ENCODE data around the gene MYBBP1A.

Gene MYBBP1A

DNA sequence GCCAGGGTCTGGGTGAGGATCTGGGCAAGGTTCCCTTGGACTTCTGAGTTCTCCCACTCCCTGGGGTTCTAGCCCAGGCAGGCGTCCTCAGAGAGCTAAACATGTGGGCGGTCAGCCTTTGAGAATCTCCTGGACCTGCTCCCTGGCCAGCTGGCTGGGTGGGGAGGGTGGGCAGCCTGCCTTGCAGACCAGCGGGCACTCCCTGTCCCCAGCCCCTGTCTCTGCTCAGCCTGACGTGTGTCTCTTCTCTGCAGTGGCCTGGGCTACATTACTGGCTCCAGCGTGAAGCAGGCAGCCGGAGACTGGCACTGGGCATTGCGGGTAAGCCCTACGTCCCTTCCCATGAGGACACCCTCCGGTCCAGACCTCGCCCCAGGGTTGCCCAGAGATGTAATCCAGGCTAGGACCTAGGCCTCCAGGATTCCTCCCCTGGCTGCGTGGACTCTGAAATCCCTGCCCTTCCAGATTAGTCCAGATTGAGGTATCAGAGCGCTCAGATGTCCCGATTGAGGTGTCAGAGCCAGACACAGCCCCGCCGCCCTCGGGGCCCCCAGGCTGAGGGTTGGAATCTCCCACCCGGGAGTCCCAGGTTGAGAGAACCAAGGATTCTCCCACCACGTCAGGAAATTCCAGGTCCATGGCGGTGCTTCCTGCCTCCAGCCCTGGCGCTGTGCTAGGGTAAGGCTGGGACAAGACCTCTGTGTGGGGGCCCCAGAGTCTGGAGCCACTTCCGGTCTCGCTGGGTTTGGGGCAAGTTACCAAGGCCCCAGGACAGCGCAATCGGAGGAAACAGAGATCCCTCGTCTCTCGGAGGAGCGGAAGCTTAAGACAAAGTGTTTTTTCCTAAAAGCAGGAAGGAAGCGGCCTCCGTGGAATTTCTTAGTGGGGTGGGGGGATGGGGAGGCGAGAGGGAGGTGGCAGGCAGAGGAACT lies 24.1 kb downstream of the MYBBP1A start:
- H3K4me1 ChIP-seq (ENCODE audit: control insufficient read depth in 1 of 2, insufficient read depth in 2 of 2, low read length in 2 of 2) = peaks cover 6 to 14% of the 10 kb centered on the region in 2 donors
- no peak overlapping the region for H3K27ac ChIP-seq (ENCODE audit: low read depth, low read length)
- H3K27me3 ChIP-seq (ENCODE audit: control insufficient read depth in 1 of 2, insufficient read depth in 2 of 2, low read length in 2 of 2) = no peaks in the 10 kb centered on the region
- H3K4me3 ChIP-seq (ENCODE audit: low read depth in 1 of 2, low read length in 2 of 2) = no peak overlapping the region
- peaks cover under 1 to 8% of the 10 kb centered on the region in 2 donors for H3K36me3 ChIP-seq (ENCODE audit: control insufficient read depth in 1 of 2, insufficient read depth in 2 of 2, low read length in 2 of 2)
- no peaks in the 10 kb centered on the region for H3K9me3 ChIP-seq (ENCODE audit: control insufficient read depth in 1 of 2, low read length in 2 of 2)
- no peak overlapping the region for H3K9ac ChIP-seq (ENCODE audit: low read depth in 1 of 2, low read length in 2 of 2)

DNA sequence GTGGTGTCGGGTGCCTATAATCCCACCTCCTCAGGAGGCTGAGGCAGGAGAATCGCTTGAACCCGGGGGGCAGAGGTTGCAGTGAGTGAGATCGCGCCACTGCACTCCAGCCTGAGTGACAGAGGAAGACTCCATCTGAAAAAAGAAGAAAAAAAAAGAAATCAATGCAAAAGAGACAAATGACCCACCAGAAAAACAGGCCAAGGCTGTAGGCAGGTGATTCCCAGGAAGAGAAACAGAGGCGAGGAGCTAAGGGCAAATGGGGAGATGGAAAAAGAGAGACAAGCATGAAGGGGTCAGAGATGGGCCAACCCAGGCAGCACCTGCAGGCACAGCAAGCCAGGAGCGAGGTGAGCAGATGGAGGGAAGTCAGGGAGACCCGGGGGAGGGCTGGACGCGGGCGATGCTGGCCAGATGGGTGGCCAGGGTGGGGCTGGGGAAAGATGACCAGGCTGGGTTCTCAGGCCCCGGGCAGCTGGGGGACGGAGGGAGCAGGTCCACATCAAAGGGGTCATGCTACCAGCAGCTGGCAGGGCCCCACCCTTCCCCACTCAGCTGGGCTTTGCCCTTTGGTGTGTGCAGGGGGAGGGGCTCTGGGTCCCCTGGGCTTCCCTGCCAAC lies 25.5 kb downstream of the MYBBP1A start:
- Histone ChIP-seq H3K27ac (ENCODE audit: low read depth, low read length) (no peak overlapping the region), H3K9me3 (ENCODE audit: control insufficient read depth in 1 of 2, low read length in 2 of 2) (no peaks in the 10 kb centered on the region), H3K36me3 (ENCODE audit: control insufficient read depth in 1 of 2, insufficient read depth in 2 of 2, low read length in 2 of 2) (peaks cover 4 to 8% of the 10 kb centered on the region in 2 donors), H3K9ac (ENCODE audit: low read depth in 1 of 2, low read length in 2 of 2) (no peak overlapping the region), H3K4me1 (ENCODE audit: control insufficient read depth in 1 of 2, insufficient read depth in 2 of 2, low read length in 2 of 2) (peaks cover 6 to 14% of the 10 kb centered on the region in 2 donors), H3K27me3 (ENCODE audit: control insufficient read depth in 1 of 2, insufficient read depth in 2 of 2, low read length in 2 of 2) (no peaks in the 10 kb centered on the region), H3K4me3 (ENCODE audit: low read depth in 1 of 2, low read length in 2 of 2) (no peak overlapping the region)

DNA sequence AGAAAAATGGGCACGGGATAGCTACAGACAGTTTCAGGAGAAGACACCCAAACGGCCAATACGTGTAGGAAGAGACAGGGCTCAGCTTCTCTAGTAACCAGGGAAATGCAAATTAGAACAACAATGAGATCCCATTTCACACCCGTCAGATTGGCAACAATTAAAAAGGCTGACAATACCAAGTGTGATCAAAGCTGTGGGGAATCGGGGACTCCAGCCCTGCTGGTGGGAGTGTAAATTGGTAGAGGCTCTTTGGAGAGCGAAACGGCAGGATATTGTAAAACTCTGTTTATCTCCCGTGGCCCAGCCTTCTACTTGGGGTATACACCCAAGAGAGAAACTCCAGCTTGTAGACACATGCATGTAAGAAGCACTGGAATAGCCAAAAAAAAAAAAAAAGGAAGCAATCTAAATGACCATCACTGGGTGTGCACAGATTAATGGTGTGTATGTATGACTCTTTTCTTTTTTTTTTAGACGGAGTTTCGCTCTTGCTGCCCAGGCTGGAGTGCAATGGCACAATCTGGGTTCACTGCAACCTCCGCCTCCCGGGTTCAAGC lies 27.5 kb downstream of the MYBBP1A start:
- Histone ChIP-seq H3K36me3 (ENCODE audit: control insufficient read depth in 1 of 2, insufficient read depth in 2 of 2, low read length in 2 of 2) (peaks cover 4 to 7% of the 10 kb centered on the region in 2 donors), H3K9me3 (ENCODE audit: control insufficient read depth in 1 of 2, low read length in 2 of 2) (no peaks in the 10 kb centered on the region), H3K4me3 (ENCODE audit: low read depth in 1 of 2, low read length in 2 of 2) (no peak overlapping the region), H3K9ac (ENCODE audit: low read depth in 1 of 2, low read length in 2 of 2) (no peak overlapping the region), H3K4me1 (ENCODE audit: control insufficient read depth in 1 of 2, insufficient read depth in 2 of 2, low read length in 2 of 2) (no peaks in the 10 kb centered on the region), H3K27me3 (ENCODE audit: control insufficient read depth in 1 of 2, insufficient read depth in 2 of 2, low read length in 2 of 2) (no peaks in the 10 kb centered on the region), H3K27ac (ENCODE audit: low read depth, low read length) (no peak overlapping the region)

DNA sequence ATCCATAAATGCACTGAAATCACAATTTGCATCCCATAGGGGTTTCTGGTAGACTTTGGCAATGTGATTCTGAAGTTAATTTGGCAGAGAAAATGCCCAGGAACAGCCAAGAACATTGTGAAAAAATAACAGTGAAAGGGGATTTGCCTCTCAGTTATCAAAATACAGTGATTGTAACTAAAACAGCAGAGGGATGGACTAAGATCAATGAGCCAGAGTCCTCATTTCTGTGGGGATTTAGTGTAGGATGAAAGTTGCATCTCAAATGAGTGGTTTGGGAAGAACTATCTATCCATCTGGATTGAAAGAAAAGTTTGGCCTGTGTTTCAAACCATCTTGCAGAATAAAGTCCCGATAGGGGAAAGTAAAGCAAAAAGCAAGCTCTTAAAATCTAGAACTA lies 28.1 kb downstream of the MYBBP1A start:
- Histone ChIP-seq H3K4me1 (ENCODE audit: control insufficient read depth in 1 of 2, insufficient read depth in 2 of 2, low read length in 2 of 2) (no peaks in the 10 kb centered on the region), H3K4me3 (ENCODE audit: low read depth in 1 of 2, low read length in 2 of 2) (no peak overlapping the region), H3K27ac (ENCODE audit: low read depth, low read length) (no peak overlapping the region), H3K9me3 (ENCODE audit: control insufficient read depth in 1 of 2, low read length in 2 of 2) (no peaks in the 10 kb centered on the region), H3K27me3 (ENCODE audit: control insufficient read depth in 1 of 2, insufficient read depth in 2 of 2, low read length in 2 of 2) (no peaks in the 10 kb centered on the region), H3K9ac (ENCODE audit: low read depth in 1 of 2, low read length in 2 of 2) (no peak overlapping the region), H3K36me3 (ENCODE audit: control insufficient read depth in 1 of 2, insufficient read depth in 2 of 2, low read length in 2 of 2) (peaks cover 4 to 7% of the 10 kb centered on the region in 2 donors)

DNA sequence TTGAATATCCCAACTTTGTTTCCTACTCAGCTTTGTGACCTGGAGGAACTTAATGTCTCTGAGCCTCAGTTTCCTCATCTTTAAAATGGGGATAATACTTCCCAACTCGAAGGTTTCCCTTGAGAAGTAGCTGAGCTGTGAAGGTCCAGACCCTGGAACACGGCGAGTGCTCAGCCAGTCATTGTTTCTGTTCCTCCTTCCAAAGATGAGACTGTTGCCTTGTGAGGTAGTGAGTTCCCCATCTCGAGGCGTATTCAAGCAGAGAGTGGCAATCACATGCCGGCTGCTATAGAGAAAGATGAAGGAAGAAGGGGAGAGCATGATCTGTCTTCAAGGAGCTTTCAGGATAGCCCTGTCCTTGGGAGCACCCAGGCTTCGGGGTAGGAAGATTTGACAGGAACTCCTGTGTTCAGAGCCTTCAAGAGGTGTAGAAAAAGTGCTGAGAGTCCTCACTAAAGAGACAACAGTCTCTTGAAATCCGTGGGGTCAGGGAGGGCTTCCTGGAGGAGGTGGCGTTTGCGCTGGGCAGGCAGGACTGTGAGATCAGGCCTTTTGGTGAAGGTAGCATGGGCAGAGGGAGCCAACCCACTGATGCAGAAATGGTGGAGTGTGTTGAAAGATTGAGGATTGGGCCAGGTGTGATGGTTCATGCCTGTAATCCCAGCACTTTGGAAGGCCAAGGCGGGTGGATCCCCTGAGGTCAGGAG lies 29.3 kb downstream of the MYBBP1A start:
- no peaks in the 10 kb centered on the region for H3K27me3 ChIP-seq (ENCODE audit: control insufficient read depth in 1 of 2, insufficient read depth in 2 of 2, low read length in 2 of 2)
- no peak overlapping the region for H3K4me3 ChIP-seq (ENCODE audit: low read depth in 1 of 2, low read length in 2 of 2)
- H3K27ac ChIP-seq (ENCODE audit: low read depth, low read length) = no peak overlapping the region
- H3K36me3 ChIP-seq (ENCODE audit: control insufficient read depth in 1 of 2, insufficient read depth in 2 of 2, low read length in 2 of 2) = peaks cover 4 to 7% of the 10 kb centered on the region in 2 donors
- H3K9ac ChIP-seq (ENCODE audit: low read depth in 1 of 2, low read length in 2 of 2) = no peak overlapping the region
- peaks cover 0 to 4% of the 10 kb centered on the region in 2 donors for H3K4me1 ChIP-seq (ENCODE audit: control insufficient read depth in 1 of 2, insufficient read depth in 2 of 2, low read length in 2 of 2)
- H3K9me3 ChIP-seq (ENCODE audit: control insufficient read depth in 1 of 2, low read length in 2 of 2) = no peaks in the 10 kb centered on the region

DNA sequence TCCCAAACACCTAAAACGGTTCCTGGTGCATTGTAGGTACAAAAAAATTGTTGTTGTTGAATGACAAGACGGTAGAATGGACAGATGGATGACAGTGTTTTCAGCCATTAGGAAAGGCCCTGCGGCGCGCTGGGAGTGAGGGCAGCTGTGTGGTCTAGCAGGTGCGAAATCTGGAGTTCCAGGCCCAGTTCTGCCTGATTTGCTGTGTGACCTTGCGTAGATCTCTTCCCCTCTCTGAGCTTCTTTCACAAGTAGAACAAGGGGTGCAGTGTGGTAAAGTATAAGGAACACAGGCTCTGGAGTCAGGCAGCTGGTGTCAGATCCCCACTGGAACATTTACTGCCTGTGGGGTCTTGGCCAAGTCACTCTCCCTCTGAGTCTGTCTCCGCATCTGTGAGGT lies 31.2 kb downstream of the MYBBP1A start:
- Histone ChIP-seq H3K4me1 (ENCODE audit: control insufficient read depth in 1 of 2, insufficient read depth in 2 of 2, low read length in 2 of 2) (peaks cover 0 to 17% of the 10 kb centered on the region in 2 donors), H3K4me3 (ENCODE audit: low read depth in 1 of 2, low read length in 2 of 2) (no peak overlapping the region), H3K27ac (ENCODE audit: low read depth, low read length) (no peak overlapping the region), H3K27me3 (ENCODE audit: control insufficient read depth in 1 of 2, insufficient read depth in 2 of 2, low read length in 2 of 2) (no peaks in the 10 kb centered on the region), H3K36me3 (ENCODE audit: control insufficient read depth in 1 of 2, insufficient read depth in 2 of 2, low read length in 2 of 2) (peaks cover 4% of the 10 kb centered on the region in 2 donors), H3K9ac (ENCODE audit: low read depth in 1 of 2, low read length in 2 of 2) (no peak overlapping the region), H3K9me3 (ENCODE audit: control insufficient read depth in 1 of 2, low read length in 2 of 2) (no peaks in the 10 kb centered on the region)

DNA sequence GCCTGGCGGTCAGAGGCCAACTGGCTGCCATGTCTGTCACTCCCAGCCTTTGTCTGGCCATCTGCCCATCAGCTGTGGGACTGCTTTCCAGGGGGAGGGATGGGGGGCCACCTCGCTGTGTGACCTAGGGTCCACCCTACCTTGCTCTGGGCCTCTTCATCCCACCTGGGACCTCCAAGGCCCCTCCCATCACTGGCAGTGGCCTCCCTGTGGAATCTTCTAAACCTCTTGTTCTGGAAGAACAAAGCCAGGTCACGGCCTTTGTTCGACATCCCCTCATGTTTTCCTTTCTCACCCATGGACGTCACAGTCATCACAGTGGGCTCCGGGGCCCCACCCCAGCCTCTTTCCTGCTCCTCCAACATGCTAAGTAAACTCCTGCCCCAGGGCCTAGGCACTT lies 32.5 kb downstream of the MYBBP1A start:
- Histone ChIP-seq H3K4me3 (ENCODE audit: low read depth in 1 of 2, low read length in 2 of 2) (no peak overlapping the region), H3K9ac (ENCODE audit: low read depth in 1 of 2, low read length in 2 of 2) (no peak overlapping the region), H3K9me3 (ENCODE audit: control insufficient read depth in 1 of 2, low read length in 2 of 2) (no peaks in the 10 kb centered on the region), H3K27me3 (ENCODE audit: control insufficient read depth in 1 of 2, insufficient read depth in 2 of 2, low read length in 2 of 2) (no peaks in the 10 kb centered on the region), H3K27ac (ENCODE audit: low read depth, low read length) (peak overlapping the region; percentile 14), H3K4me1 (ENCODE audit: control insufficient read depth in 1 of 2, insufficient read depth in 2 of 2, low read length in 2 of 2) (peaks cover 0 to 17% of the 10 kb centered on the region in 2 donors), H3K36me3 (ENCODE audit: control insufficient read depth in 1 of 2, insufficient read depth in 2 of 2, low read length in 2 of 2) (peaks cover 4% of the 10 kb centered on the region in 2 donors)

DNA sequence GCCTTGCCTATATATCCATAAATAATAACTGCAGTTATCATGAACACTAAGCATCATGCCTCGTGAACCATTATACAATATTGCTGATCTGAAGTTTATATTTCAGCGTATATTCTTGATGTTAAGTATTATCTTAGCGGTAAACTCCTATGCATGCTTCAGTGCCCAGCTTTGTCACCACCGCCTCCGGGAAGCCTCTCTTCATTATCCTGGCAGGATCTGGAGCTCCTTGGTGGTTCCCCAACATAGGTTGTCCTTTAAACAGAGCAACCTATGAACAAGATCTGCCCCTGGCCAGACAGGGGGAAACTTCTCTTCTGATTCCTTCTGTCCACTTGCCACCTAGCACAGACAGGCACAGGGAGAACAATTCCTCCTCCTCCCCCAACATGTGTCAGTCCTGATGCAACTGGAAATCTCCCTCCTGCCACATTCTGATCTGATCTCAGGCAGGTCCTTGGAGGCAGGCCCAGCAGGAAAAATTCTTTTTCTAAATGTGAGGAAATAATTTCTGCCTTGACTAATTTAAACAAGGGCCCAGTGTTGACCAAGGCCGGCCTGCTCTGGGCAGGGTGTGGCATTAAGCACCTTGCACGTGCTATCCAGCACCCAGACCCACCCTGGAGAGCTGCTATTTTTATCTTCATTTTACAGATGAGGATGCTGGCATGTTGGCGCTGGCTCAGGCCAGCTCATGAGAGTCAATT lies 34.1 kb downstream of the MYBBP1A start:
- Histone ChIP-seq H3K9ac (ENCODE audit: low read depth in 1 of 2, low read length in 2 of 2) (no peak overlapping the region), H3K4me1 (ENCODE audit: control insufficient read depth in 1 of 2, insufficient read depth in 2 of 2, low read length in 2 of 2) (peaks cover 0 to 17% of the 10 kb centered on the region in 2 donors), H3K9me3 (ENCODE audit: control insufficient read depth in 1 of 2, low read length in 2 of 2) (no peaks in the 10 kb centered on the region), H3K4me3 (ENCODE audit: low read depth in 1 of 2, low read length in 2 of 2) (no peak overlapping the region), H3K27ac (ENCODE audit: low read depth, low read length) (no peak overlapping the region), H3K27me3 (ENCODE audit: control insufficient read depth in 1 of 2, insufficient read depth in 2 of 2, low read length in 2 of 2) (no peaks in the 10 kb centered on the region), H3K36me3 (ENCODE audit: control insufficient read depth in 1 of 2, insufficient read depth in 2 of 2, low read length in 2 of 2) (peaks cover 3 to 4% of the 10 kb centered on the region in 2 donors)

DNA sequence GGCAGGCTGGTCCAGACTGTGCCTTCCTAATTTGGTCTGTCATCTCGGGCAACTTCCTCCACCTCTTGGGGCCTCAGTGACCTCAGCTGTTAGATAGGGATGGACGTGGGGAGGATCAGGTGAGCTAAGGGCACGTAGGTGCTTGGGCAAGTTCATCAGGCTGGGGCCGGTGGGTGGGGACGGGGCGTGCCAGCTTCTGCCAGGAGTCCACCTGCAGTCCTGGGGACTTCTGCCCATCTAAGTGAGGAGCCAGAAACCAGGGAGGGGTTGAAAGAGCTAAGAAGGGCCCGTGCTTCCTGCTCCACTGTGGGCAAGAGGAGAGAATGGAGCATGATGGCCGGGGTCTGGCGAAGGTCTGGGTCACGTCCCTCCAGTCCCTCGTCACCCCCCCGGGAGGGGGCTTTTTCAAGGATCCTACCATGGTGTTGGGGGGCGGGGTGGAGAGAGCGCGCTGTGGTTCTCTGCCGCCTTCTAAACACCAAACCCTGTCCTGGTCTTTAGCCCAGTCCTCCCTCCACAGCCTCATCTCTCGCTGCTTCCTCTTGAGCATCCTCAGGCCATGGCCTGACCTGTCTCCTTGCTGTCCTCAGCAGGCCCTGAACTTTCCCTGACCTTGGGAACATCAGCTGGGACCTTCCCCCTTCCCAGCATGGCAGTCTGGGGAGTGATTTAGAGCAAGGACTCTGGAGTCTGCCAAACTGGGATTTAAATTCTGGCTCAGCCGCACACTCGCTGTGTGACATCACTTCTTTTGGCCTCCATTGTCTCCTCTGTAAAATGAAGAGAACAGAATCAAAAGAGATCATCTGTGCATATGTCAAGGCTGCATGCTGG lies 34.9 kb downstream of the MYBBP1A start:
- Histone ChIP-seq H3K36me3 (ENCODE audit: control insufficient read depth in 1 of 2, insufficient read depth in 2 of 2, low read length in 2 of 2) (peaks cover 0 to 4% of the 10 kb centered on the region in 2 donors), H3K9me3 (ENCODE audit: control insufficient read depth in 1 of 2, low read length in 2 of 2) (no peaks in the 10 kb centered on the region), H3K4me3 (ENCODE audit: low read depth in 1 of 2, low read length in 2 of 2) (no peak overlapping the region), H3K9ac (ENCODE audit: low read depth in 1 of 2, low read length in 2 of 2) (no peak overlapping the region), H3K27me3 (ENCODE audit: control insufficient read depth in 1 of 2, insufficient read depth in 2 of 2, low read length in 2 of 2) (no peaks in the 10 kb centered on the region), H3K27ac (ENCODE audit: low read depth, low read length) (peak overlapping the region; percentile 54), H3K4me1 (ENCODE audit: control insufficient read depth in 1 of 2, insufficient read depth in 2 of 2, low read length in 2 of 2) (peaks cover 6 to 23% of the 10 kb centered on the region in 2 donors)
